Measurements from ENCODE around the gene ZNF669.

ZNF669 gene

GRCh38 chr1:247111259-247111699 is 7.1 kb upstream of the ZNF669 start:
- DNase-seq (ENCODE audit: low spot score): no peak

DNA sequence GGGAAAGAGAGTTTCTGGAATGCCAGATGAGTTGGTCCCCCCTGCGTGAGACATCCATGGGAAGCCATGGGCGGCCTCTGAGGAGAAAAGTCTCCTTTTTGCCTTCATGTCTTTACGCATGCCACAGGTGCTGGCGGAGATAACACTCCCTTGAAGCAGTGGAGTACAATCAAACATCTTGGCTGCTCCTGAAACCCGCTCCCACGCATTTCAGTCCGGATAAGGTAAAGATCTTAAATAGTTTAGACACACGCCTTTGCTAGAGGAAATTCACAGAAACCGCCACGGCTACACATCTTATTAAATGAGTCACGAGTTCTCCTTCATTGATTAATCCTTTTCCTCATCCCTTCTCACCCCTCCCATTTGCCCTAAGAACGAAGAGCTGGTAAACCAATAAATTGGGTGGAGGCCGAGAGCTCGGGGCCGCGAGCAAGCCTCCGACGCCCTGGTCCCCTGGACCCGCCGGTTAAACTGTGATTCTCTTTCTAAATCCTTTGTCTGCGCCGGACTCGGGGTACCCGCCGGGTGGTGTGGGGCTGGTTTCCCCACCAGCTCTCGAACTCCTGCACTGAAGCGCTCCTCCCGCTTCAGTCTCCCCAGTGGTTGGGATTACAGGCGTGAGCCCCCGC is 6.6 kb upstream of the ZNF669 start:
- no peak for DNase-seq (ENCODE audit: low spot score)

- DNase-seq (ENCODE audit: low spot score): no peak
Measured at GRCh38 chr1:247107694-247108093, 3.5 kb upstream of the ZNF669 start.

DNA sequence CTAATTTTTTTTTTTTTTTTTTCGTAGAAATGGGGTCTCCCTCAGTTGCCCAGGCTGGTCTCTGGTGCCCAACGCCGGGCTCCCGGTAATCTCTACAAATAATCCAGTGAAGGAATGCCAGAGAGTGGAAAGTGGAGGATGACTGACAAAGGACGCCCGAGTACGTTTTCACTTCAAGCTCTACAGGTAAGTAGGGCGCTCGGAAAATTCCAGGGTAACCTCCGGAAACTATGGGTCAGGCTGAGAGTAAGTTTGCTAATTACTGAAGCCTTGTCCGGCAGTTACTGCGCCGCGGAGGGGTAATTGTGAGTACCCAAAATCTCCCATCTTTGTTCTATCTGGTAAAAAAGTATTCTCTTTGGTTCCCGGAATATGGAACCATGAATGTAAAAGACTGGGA is 1.8 kb upstream of the ZNF669 start:
- DNase-seq (ENCODE audit: low spot score): no peak

- DNase-seq (ENCODE audit: low spot score): peak; percentile 26
Measured at GRCh38 chr1:247104965-247105364, 809 bp upstream of the ZNF669 start.

DNA sequence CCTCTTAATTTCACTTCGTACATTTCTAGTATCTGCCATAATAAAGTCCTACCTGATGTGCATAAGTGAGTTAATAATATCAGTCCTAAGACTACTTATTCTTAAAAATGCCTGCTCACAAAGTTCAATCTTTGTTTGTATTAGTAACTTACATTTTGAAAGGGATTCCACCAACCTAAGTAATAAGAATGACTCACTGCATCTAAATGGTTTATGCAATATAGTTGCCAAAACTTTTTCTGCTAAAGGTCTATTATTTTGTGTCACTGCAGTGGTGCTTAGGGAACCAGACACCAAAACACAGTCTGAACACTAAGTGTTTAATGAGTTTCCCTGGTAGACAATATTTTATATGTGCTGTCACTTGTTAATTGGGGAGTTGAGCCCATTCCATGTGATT is 1.8 kb downstream of the ZNF669 start:
- no peak for DNase-seq (ENCODE audit: low spot score)

DNA sequence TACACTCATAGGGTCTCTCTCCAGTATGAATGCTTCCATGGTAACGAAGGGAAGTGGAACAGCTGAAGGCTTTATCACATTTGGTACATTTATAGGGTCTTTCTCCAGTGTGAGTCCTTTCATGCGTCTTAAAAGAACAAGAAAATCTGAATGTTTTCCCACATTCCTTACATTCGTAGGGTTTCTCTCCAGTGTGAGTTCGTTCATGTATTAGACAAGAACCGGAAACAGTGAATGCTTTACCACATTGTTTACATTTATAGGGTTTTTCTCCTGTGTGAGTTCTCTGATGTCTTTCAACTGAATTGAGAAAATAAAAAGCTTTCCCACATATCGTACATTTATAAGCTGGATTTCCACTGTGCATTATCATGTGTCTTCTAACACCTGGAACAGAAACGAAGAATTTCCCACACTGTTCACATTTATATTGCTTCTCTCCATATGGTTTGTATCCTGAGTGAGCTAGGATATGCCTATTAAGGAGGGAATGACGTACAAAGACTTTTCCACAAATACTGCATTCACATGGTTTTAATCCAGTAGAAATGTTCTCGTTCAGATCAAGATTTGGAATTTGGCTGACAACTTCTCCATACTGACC is 3.4 kb downstream of the ZNF669 start:
- DNase-seq (ENCODE audit: low spot score): no peak

DNA sequence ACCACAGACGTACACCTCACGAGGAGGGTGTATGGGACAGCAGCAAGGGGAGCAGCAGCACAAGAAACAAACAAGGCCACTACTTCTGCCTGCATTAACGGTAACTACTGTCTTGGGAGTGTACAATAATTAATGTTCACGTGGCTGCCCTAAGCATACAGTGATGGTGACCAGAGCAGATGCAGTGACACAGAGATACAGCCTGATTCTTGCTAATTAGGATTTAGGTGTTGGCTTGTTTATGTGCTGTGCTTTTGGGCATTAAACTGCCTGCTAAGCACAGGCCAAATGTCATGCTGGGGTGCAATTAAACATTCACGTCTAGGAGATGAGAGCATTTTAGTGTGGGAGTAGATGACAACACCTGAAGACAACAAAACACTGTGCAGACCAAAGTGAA is 7.2 kb downstream of the ZNF669 start:
- no peak for DNase-seq (ENCODE audit: low spot score)

- no peak for DNase-seq (ENCODE audit: low spot score)
Measured at GRCh38 chr1:247096544-247096943, 7.6 kb downstream of the ZNF669 start.

- DNase-seq (ENCODE audit: low spot score): no peak
Measured at GRCh38 chr1:247096112-247096511, 8.0 kb downstream of the ZNF669 start.

GRCh38 chr1:247090455-247090854 is 13.7 kb downstream of the ZNF669 start:
- no peak for DNase-seq (ENCODE audit: low spot score)

- DNase-seq (ENCODE audit: low spot score): no peak
Measured at GRCh38 chr1:247089616-247090375, 14.4 kb downstream of the ZNF669 start.

DNA sequence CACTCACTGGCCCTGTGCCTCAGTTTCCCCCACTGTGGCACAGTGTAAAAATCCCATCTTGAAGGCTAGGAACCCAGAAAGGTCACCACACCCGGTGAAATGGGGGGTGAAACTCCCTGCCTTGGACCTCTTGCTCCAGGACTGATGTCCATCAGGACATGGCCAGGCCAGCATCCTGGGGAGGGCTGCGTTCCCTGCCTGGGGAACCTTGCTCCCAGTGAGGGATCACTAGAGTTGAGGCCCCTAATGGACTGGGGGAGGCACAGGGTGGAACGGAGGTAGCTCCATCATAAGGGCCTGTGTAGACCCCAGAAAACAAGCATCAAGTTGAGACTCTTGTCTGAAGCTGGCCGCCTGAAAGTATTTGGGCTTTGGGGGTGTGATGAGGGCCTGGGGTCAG is 15.2 kb downstream of the ZNF669 start:
- no peak for DNase-seq (ENCODE audit: low spot score)

DNA sequence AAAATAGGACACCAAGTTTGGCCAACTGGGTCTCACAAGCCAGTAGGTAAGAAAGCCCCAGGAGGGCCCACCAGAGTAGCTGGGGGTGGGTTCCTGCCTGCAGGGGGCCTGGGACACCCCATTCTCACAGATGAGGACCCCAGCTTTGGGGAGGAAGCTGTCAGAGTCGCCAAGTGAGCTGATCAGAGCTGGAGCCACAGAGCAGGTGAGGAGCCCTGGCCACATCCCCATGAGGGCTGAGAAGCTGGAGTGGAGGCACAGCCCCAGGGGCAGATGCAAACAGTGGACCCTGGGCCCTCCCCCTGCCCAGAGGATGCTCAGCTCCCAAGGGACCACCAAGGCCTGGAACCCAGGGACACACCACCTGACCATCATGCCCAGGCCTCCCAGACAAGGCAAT is 16.9 kb downstream of the ZNF669 start:
- DNase-seq (ENCODE audit: low spot score): no peak

GRCh38 chr1:247085310-247085709 is 18.8 kb downstream of the ZNF669 start:
- no peak for DNase-seq (ENCODE audit: low spot score)

DNA sequence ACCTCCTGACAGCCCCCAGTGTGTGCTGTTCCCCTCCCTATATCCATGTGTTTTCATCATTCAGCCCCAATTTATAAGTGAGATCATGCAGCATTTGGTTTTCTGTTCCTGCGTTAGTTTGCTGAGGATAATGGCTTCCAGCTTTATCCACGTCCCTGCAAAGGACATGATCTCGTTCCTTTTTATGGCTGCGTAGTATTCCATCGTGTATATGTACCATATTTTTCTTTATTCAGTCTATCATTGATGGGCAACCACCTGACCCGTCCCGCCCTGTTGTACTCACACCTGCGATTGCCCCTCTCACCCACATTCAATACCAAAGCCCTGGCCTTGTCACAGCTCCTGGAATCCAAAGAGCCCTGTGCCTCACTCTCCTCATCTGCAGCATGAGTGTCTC is 19.4 kb downstream of the ZNF669 start:
- DNase-seq (ENCODE audit: low spot score): no peak

- peak; percentile 6 for DNase-seq (ENCODE audit: low spot score)
Measured at GRCh38 chr1:247079141-247079874, 24.8 kb downstream of the ZNF669 start.

- peak; percentile 93 for DNase-seq (ENCODE audit: low spot score)
Measured at GRCh38 chr1:247078258-247079140, 25.7 kb downstream of the ZNF669 start, which contains the start of gene ZNF670. TSS of gene ZNF670 (minus strand) at chr1:247078811. CDS start at chr1:247078596, 215 bp downstream.

DNA sequence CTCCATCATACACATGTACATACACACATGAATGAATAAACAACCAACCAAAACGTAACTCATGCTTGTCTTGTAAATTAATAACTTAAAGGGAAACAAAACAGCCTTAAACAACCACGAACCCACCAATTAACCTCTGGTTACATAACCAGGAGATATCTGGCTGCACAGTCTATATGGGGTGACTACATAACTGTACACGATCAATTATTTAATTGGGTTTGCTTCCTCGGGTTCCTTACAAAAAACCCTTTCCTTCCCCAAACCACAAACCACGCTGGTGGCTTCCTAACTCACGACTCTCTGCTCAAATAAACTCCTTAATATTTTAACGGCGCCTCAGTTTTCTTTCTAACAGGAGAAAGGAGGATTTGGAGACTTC is 26.3 kb downstream of the ZNF669 start:
- no peak for DNase-seq (ENCODE audit: low spot score)

DNA sequence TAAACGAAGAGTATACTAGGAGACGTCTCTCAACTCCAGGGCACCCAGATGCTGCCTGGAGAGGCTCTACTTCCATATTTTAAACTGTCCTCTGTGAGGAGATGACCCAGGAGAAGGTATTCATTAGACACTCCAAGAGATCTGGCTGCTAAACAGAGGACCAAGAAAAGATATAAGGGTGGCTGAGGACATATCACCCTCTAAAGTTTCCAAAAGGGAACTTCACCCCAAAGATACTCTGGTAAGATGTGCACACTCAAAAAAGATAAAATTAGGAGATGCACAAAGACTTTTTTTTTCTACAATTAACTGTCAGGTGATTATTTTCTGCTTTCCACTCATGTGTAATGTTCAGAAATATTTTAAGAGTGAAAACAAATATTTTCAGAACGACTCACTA is 26.9 kb downstream of the ZNF669 start:
- no peak for DNase-seq (ENCODE audit: low spot score)

GRCh38 chr1:247070645-247071044 is 33.5 kb downstream of the ZNF669 start:
- no peak for DNase-seq (ENCODE audit: low spot score)

DNA sequence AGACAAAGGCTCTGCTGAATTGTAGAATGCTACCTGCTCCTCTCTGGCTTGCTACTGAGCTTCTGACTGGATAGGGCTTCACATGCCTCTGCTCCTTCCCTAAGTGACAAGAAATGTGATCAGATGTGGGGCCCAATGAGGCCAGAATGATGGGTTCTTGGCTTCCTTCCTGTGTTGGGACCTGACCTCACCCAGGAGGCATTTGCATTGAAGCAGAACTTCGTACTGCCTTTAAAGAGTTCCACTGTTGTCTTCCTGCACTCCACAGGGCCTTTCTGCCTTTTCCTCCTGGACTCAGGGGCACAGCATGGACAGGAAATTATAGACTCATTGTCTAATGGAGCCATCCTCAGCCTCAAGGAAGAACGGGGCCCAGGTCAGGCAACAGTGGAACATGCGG is 39.9 kb downstream of the ZNF669 start:
- DNase-seq (ENCODE audit: low spot score): no peak

Data from globus pallidus (tissue), 1 donor.